ENCODE data around the gene ANXA4. TPM values are rescaled to one million over a fixed set of nuclear protein-coding genes. Genes with fewer than 3 reads are reported as not detected.

ANXA4 gene
- total RNA-seq, 4 donors from 2014 or later: 24.8 to 66.4 (median 43.6) TPM

GRCh38 chr2:69767034-69767433 lies 25.1 kb downstream of the ANXA4 start:
- TF ChIP-seq CTCF (IDR thresholded peaks at IDR 0.05): no peak
- no peak for DNase-seq
- H3K27ac ChIP-seq: peak overlapping the region; percentile 46 to 89 (median 65)
- peaks cover 41 to 98% (median 48%) of the 10 kb centered on the region in 3 donors for H3K4me1 ChIP-seq
- intact Hi-C loops (cut with DNase I): no loop called here
- H3K9me3 ChIP-seq: no peaks in the 10 kb centered on the region
- no peaks in the 10 kb centered on the region for H3K27me3 ChIP-seq
- H3K4me3 ChIP-seq: no peak overlapping the region
- H3K36me3 ChIP-seq: no peaks in the 10 kb centered on the region
- 24 to 30% methylated on average over 3 of the region's 3 CpGs for WGBS, 2 donors

GRCh38 chr2:69768235-69768634 lies 26.3 kb downstream of the ANXA4 start:
- Histone ChIP-seq H3K9me3 (no peaks in the 10 kb centered on the region), H3K36me3 (no peaks in the 10 kb centered on the region), H3K4me1 (peaks cover 39 to 98% (median 45%) of the 10 kb centered on the region in 3 donors), H3K27ac (peak overlapping the region in 2 of 4 donors; percentile 86 to 90), H3K27me3 (no peaks in the 10 kb centered on the region), H3K4me3 (no peak overlapping the region)
- no peak for DNase-seq
- intact Hi-C loops (cut with DNase I): no loop called here
- TF ChIP-seq POLR2A (IDR thresholded peaks at IDR 0.05) (no peak), CTCF (IDR thresholded peaks at IDR 0.05) (no peak)
- whole genome bisulfite sequencing, 2 donors: 92 to 94% methylated on average over 5 of the region's 5 CpGs

- H3K4me3 ChIP-seq: no peak overlapping the region
- peak overlapping the region; percentile 29 to 90 (median 76) for H3K27ac ChIP-seq
- H3K4me1 ChIP-seq: peaks cover 39 to 96% (median 45%) of the 10 kb centered on the region in 3 donors
- no peak for DNase-seq
- H3K27me3 ChIP-seq: no peaks in the 10 kb centered on the region
- H3K36me3 ChIP-seq: no peaks in the 10 kb centered on the region
- 67 to 73% methylated on average over 2 of the region's 2 CpGs for WGBS, 2 donors
- intact Hi-C loops (cut with DNase I): no loop called here
- H3K9me3 ChIP-seq: no peaks in the 10 kb centered on the region
- TF ChIP-seq CTCF (IDR thresholded peaks at IDR 0.05): no peak
- no peak for TF ChIP-seq POLR2A (IDR thresholded peaks at IDR 0.05)
Observed at GRCh38 chr2:69768789-69769188, 26.9 kb downstream of the ANXA4 start.

GRCh38 chr2:69769272-69769671 lies 27.3 kb downstream of the ANXA4 start:
- peaks cover 39 to 96% (median 45%) of the 10 kb centered on the region in 3 donors for H3K4me1 ChIP-seq
- no peak for DNase-seq
- H3K36me3 ChIP-seq: no peaks in the 10 kb centered on the region

GRCh38 chr2:69770193-69770702 lies 28.3 kb downstream of the ANXA4 start:
- intact Hi-C loops (cut with DNase I): no loop called here

More at GRCh38 chr2:69769272-69769671, 27.3 kb downstream of the ANXA4 start:
- H3K27me3 ChIP-seq: no peaks in the 10 kb centered on the region
- H3K4me3 ChIP-seq: no peak overlapping the region
- H3K9me3 ChIP-seq: no peaks in the 10 kb centered on the region
- WGBS, 2 donors: 93 to 94% methylated on average over 1 of the region's 1 CpG
- peak overlapping the region; percentile 29 to 90 (median 76) for H3K27ac ChIP-seq
- intact Hi-C loops (cut with DNase I): no loop called here
- no peak for TF ChIP-seq CTCF (IDR thresholded peaks at IDR 0.05)
- TF ChIP-seq POLR2A (IDR thresholded peaks at IDR 0.05): no peak

More at GRCh38 chr2:69770193-69770702, 28.3 kb downstream of the ANXA4 start:
- Histone ChIP-seq H3K9me3 (no peaks in the 10 kb centered on the region), H3K36me3 (no peaks in the 10 kb centered on the region), H3K4me1 (peaks cover 36 to 96% (median 45%) of the 10 kb centered on the region in 3 donors), H3K27me3 (no peaks in the 10 kb centered on the region), H3K27ac (peak overlapping the region; percentile 66 to 90 (median 85)), H3K4me3 (no peak overlapping the region)
- DNase-seq: no peak
- 50 to 57% methylated on average over 5 of the region's 5 CpGs for WGBS, 2 donors
- TF ChIP-seq POLR2A (IDR thresholded peaks at IDR 0.05) (no peak), CTCF (IDR thresholded peaks at IDR 0.05) (no peak)

Measured in esophagus squamous epithelium (tissue), 5 donors.